Measurements from ENCODE around the gene DTNB. TPM values are rescaled to one million over a fixed set of nuclear protein-coding genes. Genes with fewer than 3 reads are reported as not detected.

The DTNB gene
- total RNA-seq, 1 donor from 2014 or later: 12.0 TPM

GRCh38 chr2:25368660-25369059 is 304.7 kb downstream of the DTNB start:
- Mint-ChIP-seq H3K27me3 (ENCODE audit: unreplicated experiment) (peaks cover 8% of the 10 kb centered on the region), H3K4me1 (ENCODE audit: unreplicated experiment) (no peaks in the 10 kb centered on the region), H3K9me3 (ENCODE audit: unreplicated experiment) (no peaks in the 10 kb centered on the region), H3K27ac (ENCODE audit: unreplicated experiment) (no peak overlapping the region), H3K36me3 (ENCODE audit: low read depth, unreplicated experiment) (no peaks in the 10 kb centered on the region), H3K4me3 (ENCODE audit: unreplicated experiment) (no peak overlapping the region)
- no peak for DNase-seq (ENCODE audit: low spot score)
- no peak for TF ChIP-seq CTCF (IDR thresholded peaks at IDR 0.05; ENCODE audit: unreplicated experiment)

- Mint-ChIP-seq H3K27me3 (ENCODE audit: unreplicated experiment) (peaks cover 10% of the 10 kb centered on the region), H3K9me3 (ENCODE audit: unreplicated experiment) (no peaks in the 10 kb centered on the region), H3K4me3 (ENCODE audit: unreplicated experiment) (no peak overlapping the region), H3K27ac (ENCODE audit: unreplicated experiment) (no peak overlapping the region), H3K36me3 (ENCODE audit: low read depth, unreplicated experiment) (no peaks in the 10 kb centered on the region), H3K4me1 (ENCODE audit: unreplicated experiment) (peaks cover 5% of the 10 kb centered on the region)
- no peak for DNase-seq (ENCODE audit: low spot score)
- TF ChIP-seq CTCF (IDR thresholded peaks at IDR 0.05; ENCODE audit: unreplicated experiment): no peak
Measured at GRCh38 chr2:25367296-25367695, 306.1 kb downstream of the DTNB start.

GRCh38 chr2:25366629-25367028 is 306.7 kb downstream of the DTNB start:
- DNase-seq (ENCODE audit: low spot score): no peak
- no peak overlapping the region for H3K4me3 Mint-ChIP-seq (ENCODE audit: unreplicated experiment)
- no peak for TF ChIP-seq CTCF (IDR thresholded peaks at IDR 0.05; ENCODE audit: unreplicated experiment)
- no peaks in the 10 kb centered on the region for H3K36me3 Mint-ChIP-seq (ENCODE audit: low read depth, unreplicated experiment)
- H3K27me3 Mint-ChIP-seq (ENCODE audit: unreplicated experiment): peaks cover 10% of the 10 kb centered on the region
- no peak overlapping the region for H3K27ac Mint-ChIP-seq (ENCODE audit: unreplicated experiment)
- no peaks in the 10 kb centered on the region for H3K9me3 Mint-ChIP-seq (ENCODE audit: unreplicated experiment)
- H3K4me1 Mint-ChIP-seq (ENCODE audit: unreplicated experiment): peaks cover 5% of the 10 kb centered on the region

GRCh38 chr2:25365241-25365640 is 308.1 kb downstream of the DTNB start:
- DNase-seq (ENCODE audit: low spot score): no peak
- Mint-ChIP-seq H3K4me1 (ENCODE audit: unreplicated experiment) (peaks cover 5% of the 10 kb centered on the region), H3K9me3 (ENCODE audit: unreplicated experiment) (no peaks in the 10 kb centered on the region), H3K4me3 (ENCODE audit: unreplicated experiment) (no peak overlapping the region), H3K27ac (ENCODE audit: unreplicated experiment) (no peak overlapping the region), H3K27me3 (ENCODE audit: unreplicated experiment) (peaks cover 10% of the 10 kb centered on the region), H3K36me3 (ENCODE audit: low read depth, unreplicated experiment) (no peaks in the 10 kb centered on the region)
- no peak for TF ChIP-seq CTCF (IDR thresholded peaks at IDR 0.05; ENCODE audit: unreplicated experiment)

- Mint-ChIP-seq H3K9me3 (ENCODE audit: unreplicated experiment) (no peaks in the 10 kb centered on the region), H3K4me3 (ENCODE audit: unreplicated experiment) (no peak overlapping the region), H3K36me3 (ENCODE audit: low read depth, unreplicated experiment) (no peaks in the 10 kb centered on the region), H3K27ac (ENCODE audit: unreplicated experiment) (no peak overlapping the region), H3K4me1 (ENCODE audit: unreplicated experiment) (peaks cover 11% of the 10 kb centered on the region), H3K27me3 (ENCODE audit: unreplicated experiment) (peaks cover 10% of the 10 kb centered on the region)
- no peak for DNase-seq (ENCODE audit: low spot score)
- TF ChIP-seq CTCF (IDR thresholded peaks at IDR 0.05; ENCODE audit: unreplicated experiment): no peak
Measured at GRCh38 chr2:25363733-25364132, 309.6 kb downstream of the DTNB start.

All from endothelial cell (in vitro differentiated cells).